ENCODE measurements around the gene USP48.
"Not testable (repeated sequence)": the region's sequence is repeated elsewhere in the genome, so short reads cannot be mapped to it uniquely, and the experiment has no call there.

USP48 gene

GRCh38 chr1:21696931-21697330 is 86.0 kb downstream of the USP48 start:
- no peak for DNase-seq (ENCODE audit: low spot score)

- no peak for DNase-seq (ENCODE audit: low spot score)
Observed at GRCh38 chr1:21693732-21694131, 89.2 kb downstream of the USP48 start.

- no peak for DNase-seq (ENCODE audit: low spot score)
Observed at GRCh38 chr1:21691739-21692138, 91.2 kb downstream of the USP48 start.

- no peak for DNase-seq (ENCODE audit: low spot score)
Observed at GRCh38 chr1:21689661-21690372, 93.1 kb downstream of the USP48 start.

GRCh38 chr1:21687081-21687529 is 95.8 kb downstream of the USP48 start:
- no peak for DNase-seq (ENCODE audit: low spot score)

- DNase-seq (ENCODE audit: low spot score), result no peak
Observed at GRCh38 chr1:21685946-21686678, 96.8 kb downstream of the USP48 start.

GRCh38 chr1:21681426-21681825 is 101.5 kb downstream of the USP48 start:
- no peak for DNase-seq (ENCODE audit: low spot score)

- no peak for DNase-seq (ENCODE audit: low spot score)
Observed at GRCh38 chr1:21680918-21681317, 102.0 kb downstream of the USP48 start.

- DNase-seq (ENCODE audit: low spot score), result no peak
Observed at GRCh38 chr1:21680381-21680780, 102.6 kb downstream of the USP48 start.

GRCh38 chr1:21677168-21677567 is 105.8 kb downstream of the USP48 start:
- DNase-seq (ENCODE audit: low spot score), result no peak

- DNase-seq (ENCODE audit: low spot score), result no peak
Observed at GRCh38 chr1:21674957-21675356, 108.0 kb downstream of the USP48 start.

- DNase-seq (ENCODE audit: low spot score), result not testable (repeated sequence)
Observed at GRCh38 chr1:21673853-21674252, 109.1 kb downstream of the USP48 start.

GRCh38 chr1:21673277-21673780 is 109.6 kb downstream of the USP48 start:
- no peak for DNase-seq (ENCODE audit: low spot score)

- no peak for DNase-seq (ENCODE audit: low spot score)
Observed at GRCh38 chr1:21672478-21673276, 110.3 kb downstream of the USP48 start.

GRCh38 chr1:21671915-21672314 is 111.0 kb downstream of the USP48 start:
- DNase-seq (ENCODE audit: low spot score), result no peak

GRCh38 chr1:21670956-21671902 is 111.7 kb downstream of the USP48 start:
- DNase-seq (ENCODE audit: low spot score), result no peak

GRCh38 chr1:21670059-21670881 is 112.7 kb downstream of the USP48 start:
- DNase-seq (ENCODE audit: low spot score), result no peak

- DNase-seq (ENCODE audit: low spot score), result no peak
Observed at GRCh38 chr1:21669258-21670058, 113.5 kb downstream of the USP48 start, which contains the start of gene RAP1GAP. TSS of gene RAP1GAP (minus strand) at chr1:21669357. CDS start at chr1:21620032, 49,325 bp downstream.

- no peak for DNase-seq (ENCODE audit: low spot score)
Observed at GRCh38 chr1:21668951-21669257, 114.0 kb downstream of the USP48 start.
